WTC11 (cell line): Measurements from ENCODE around the gene PLEKHG5. TPM values are rescaled to one million over a fixed set of nuclear protein-coding genes. Genes with fewer than 3 reads are reported as not detected.

Source experiments
- ATAC-seq: fragments of 200-7000 bp; cut with Tn5 transposase; 2 replicates; pipeline ENCODE4 v1.10.0; 2021; ENCODE audit warnings: mild to moderate bottlenecking, moderate library complexity
- CTCF ChIA-PET: fragments of 300-600 bp; sonication (Branson Sonifier 250); formaldehyde crosslinking; loops from one replicate; lab custom pipeline; 2021; ENCODE audit warnings: antibody characterized with exemption; lab: Charles Lee
- POLR2A ChIA-PET: fragments of 350-600 bp; sonication (Branson Sonifier 250); formaldehyde crosslinking; loops from one replicate; lab custom pipeline; 2021; ENCODE audit warnings: antibody characterized with exemption; lab: Charles Lee
- DNase-seq: peaks from one replicate; pipeline ENCODE4 v3.0.0; 2021; ENCODE audit warnings: low spot score
- H3K27ac Mint-ChIP-seq: 2 replicates; pipeline ENCODE4 v1.8.0; 2021; ENCODE audit warnings: mixed read lengths
- H3K27me3 Mint-ChIP-seq: 2 replicates; pipeline ENCODE4 v1.8.0; 2021; ENCODE audit warnings: low read depth, mild to moderate bottlenecking, moderate library complexity, mixed read lengths
- H3K36me3 Mint-ChIP-seq: 2 replicates; pipeline ENCODE4 v1.8.0; 2021; ENCODE audit warnings: mixed read lengths
- H3K4me1 Mint-ChIP-seq: 2 replicates; pipeline ENCODE4 v1.8.0; 2022; ENCODE audit warnings: mixed read lengths
- H3K4me3 Mint-ChIP-seq: 2 replicates; pipeline ENCODE4 v1.8.0; 2021; ENCODE audit warnings: mild to moderate bottlenecking, moderate library complexity, mixed read lengths
- H3K9me3 Mint-ChIP-seq: 2 replicates; pipeline ENCODE4 v1.8.0; 2021; ENCODE audit warnings: mixed read lengths
- ATF1 ChIP-seq: sonication (generic); formaldehyde crosslinking; IDR thresholded peaks from 2 replicates; pipeline ENCODE4 v1.8.1; 2023; ENCODE audit warnings: mild to moderate bottlenecking, moderate library complexity, missing genetic modification reagents
- ATF3 ChIP-seq: sonication (generic); formaldehyde crosslinking; conservative IDR thresholded peaks from 2 replicates; pipeline ENCODE4 v1.8.1; 2022; ENCODE audit warnings: mild to moderate bottlenecking, missing genetic modification reagents
- CREB1 ChIP-seq: sonication (generic); formaldehyde crosslinking; IDR thresholded peaks from 2 replicates; pipeline ENCODE4 v1.8.0; 2023; ENCODE audit warnings: mild to moderate bottlenecking, missing genetic modification reagents
- E2F4 ChIP-seq: sonication (generic); formaldehyde crosslinking; IDR thresholded peaks from 2 replicates; pipeline ENCODE4 v1.8.1; 2022; ENCODE audit warnings: low read depth, mild to moderate bottlenecking, moderate library complexity, missing genetic modification reagents, borderline replicate concordance
- FOXP1 ChIP-seq: sonication (generic); formaldehyde crosslinking; IDR thresholded peaks from 2 replicates; pipeline ENCODE4 v1.8.0; 2022; ENCODE audit warnings: missing genetic modification reagents, mild to moderate bottlenecking, moderate library complexity, borderline replicate concordance
- IRF1 ChIP-seq: sonication (generic); formaldehyde crosslinking; IDR thresholded peaks from 2 replicates; pipeline ENCODE4 v1.8.0; 2023; ENCODE audit warnings: missing genetic modification reagents
- NR3C1 ChIP-seq: sonication (generic); formaldehyde crosslinking; conservative IDR thresholded peaks from 2 replicates; pipeline ENCODE4 v1.8.1; 2023; ENCODE audit warnings: low read depth, mild to moderate bottlenecking, missing genetic modification reagents
- OVOL2 ChIP-seq: fragments of 250-450 bp; sonication (Bioruptor Pico); IDR thresholded peaks from 2 replicates; pipeline ENCODE4 v1.9.0; 2021; ENCODE audit warnings: mild to moderate bottlenecking, borderline replicate concordance
- RELA ChIP-seq: sonication (generic); formaldehyde crosslinking; IDR thresholded peaks from 2 replicates; pipeline ENCODE4 v1.8.1; 2022; ENCODE audit warnings: missing genetic modification reagents, mild to moderate bottlenecking, borderline replicate concordance
- TCF7 ChIP-seq: sonication (generic); formaldehyde crosslinking; IDR thresholded peaks from 2 replicates; pipeline ENCODE4 v1.8.0; 2022; ENCODE audit warnings: mild to moderate bottlenecking, low read depth, missing genetic modification reagents, moderate library complexity
- TEAD1 ChIP-seq: sonication (generic); formaldehyde crosslinking; IDR thresholded peaks from 2 replicates; pipeline ENCODE4 v1.8.0; 2022; ENCODE audit warnings: mild to moderate bottlenecking, missing genetic modification reagents
- TP53 ChIP-seq: sonication (generic); formaldehyde crosslinking; IDR thresholded peaks from 2 replicates; pipeline ENCODE4 v1.8.1; 2023; ENCODE audit warnings: mild to moderate bottlenecking, missing genetic modification reagents
- ZBTB43 ChIP-seq: sonication (generic); formaldehyde crosslinking; IDR thresholded peaks from 2 replicates; pipeline ENCODE4 v1.8.1; 2023; ENCODE audit warnings: mild to moderate bottlenecking, missing genetic modification reagents
- ZNF219 ChIP-seq: sonication (generic); formaldehyde crosslinking; IDR thresholded peaks from 2 replicates; pipeline ENCODE4 v1.8.0; 2023; ENCODE audit warnings: missing genetic modification reagents, mild to moderate bottlenecking, borderline replicate concordance
- ZNF317 ChIP-seq: sonication (generic); formaldehyde crosslinking; IDR thresholded peaks from 2 replicates; pipeline ENCODE4 v1.8.1; 2023; ENCODE audit warnings: low read depth, mild to moderate bottlenecking, moderate library complexity, missing genetic modification reagents, borderline replicate concordance
- ZNF396 ChIP-seq: fragments of 250-450 bp; sonication (Bioruptor Pico); IDR thresholded peaks from 2 replicates; pipeline ENCODE4 v1.8.0; 2021; ENCODE audit warnings: mild to moderate bottlenecking, moderate library complexity, borderline replicate concordance
- ZNF416 ChIP-seq: fragments of 250-450 bp; sonication (Bioruptor Pico); IDR thresholded peaks from 2 replicates; pipeline ENCODE4 v1.9.0; 2021; ENCODE audit warnings: mild to moderate bottlenecking, inconsistent platforms
- ZNF671 ChIP-seq: fragments of 250-450 bp; sonication (Bioruptor Pico); IDR thresholded peaks from 2 replicates; pipeline ENCODE4 v1.8.0; 2021; ENCODE audit warnings: mild to moderate bottlenecking
- total RNA-seq: library from RNA; stranded (reverse); gene quantifications from 3 replicates; pipeline ENCODE4 v1.2.3, GENCODE V29; 2021
- TF ChIP-seq, protein P1 (sequence below): sonication (generic); formaldehyde crosslinking; IDR thresholded peaks from 2 replicates; pipeline ENCODE4 v1.8.1; 2023; ENCODE audit warnings: mild to moderate bottlenecking, missing genetic modification reagents
- TF ChIP-seq, protein P2 (sequence below): sonication (generic); formaldehyde crosslinking; IDR thresholded peaks from 2 replicates; pipeline ENCODE4 v1.8.1; 2023; ENCODE audit warnings: mild to moderate bottlenecking, missing genetic modification reagents, moderate library complexity
- TF ChIP-seq, protein P3 (sequence below): sonication (generic); formaldehyde crosslinking; IDR thresholded peaks from 2 replicates; pipeline ENCODE4 v1.8.0; 2022; ENCODE audit warnings: mild to moderate bottlenecking, missing genetic modification reagents
- TF ChIP-seq, protein P4 (sequence below): sonication (generic); formaldehyde crosslinking; IDR thresholded peaks from 2 replicates; pipeline ENCODE4 v1.8.0; 2022; ENCODE audit warnings: mild to moderate bottlenecking, missing genetic modification reagents
- TF ChIP-seq, protein P5 (sequence below): sonication (generic); formaldehyde crosslinking; IDR thresholded peaks from 2 replicates; pipeline ENCODE4 v1.8.1; 2022; ENCODE audit warnings: mild to moderate bottlenecking, moderate library complexity, missing genetic modification reagents

The PLEKHG5 gene
- total RNA-seq, 1 experiment from 2014 or later: 27.5 TPM

- TF ChIP-seq, protein P1, sequence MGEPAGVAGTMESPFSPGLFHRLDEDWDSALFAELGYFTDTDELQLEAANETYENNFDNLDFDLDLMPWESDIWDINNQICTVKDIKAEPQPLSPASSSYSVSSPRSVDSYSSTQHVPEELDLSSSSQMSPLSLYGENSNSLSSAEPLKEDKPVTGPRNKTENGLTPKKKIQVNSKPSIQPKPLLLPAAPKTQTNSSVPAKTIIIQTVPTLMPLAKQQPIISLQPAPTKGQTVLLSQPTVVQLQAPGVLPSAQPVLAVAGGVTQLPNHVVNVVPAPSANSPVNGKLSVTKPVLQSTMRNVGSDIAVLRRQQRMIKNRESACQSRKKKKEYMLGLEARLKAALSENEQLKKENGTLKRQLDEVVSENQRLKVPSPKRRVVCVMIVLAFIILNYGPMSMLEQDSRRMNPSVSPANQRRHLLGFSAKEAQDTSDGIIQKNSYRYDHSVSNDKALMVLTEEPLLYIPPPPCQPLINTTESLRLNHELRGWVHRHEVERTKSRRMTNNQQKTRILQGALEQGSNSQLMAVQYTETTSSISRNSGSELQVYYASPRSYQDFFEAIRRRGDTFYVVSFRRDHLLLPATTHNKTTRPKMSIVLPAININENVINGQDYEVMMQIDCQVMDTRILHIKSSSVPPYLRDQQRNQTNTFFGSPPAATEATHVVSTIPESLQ (CRISPR knock-in tag): no peak
- TF ChIP-seq TCF7 (CRISPR knock-in tag): no peak
- TF ChIP-seq ZNF317 (CRISPR knock-in tag): no peak
- no peak for TF ChIP-seq CREB1 (CRISPR knock-in tag)
- TF ChIP-seq TEAD1 (CRISPR knock-in tag): no peak
Measured at GRCh38 chr1:6506210-6507036, 15.0 kb upstream of the PLEKHG5 start (continued).

DNA sequence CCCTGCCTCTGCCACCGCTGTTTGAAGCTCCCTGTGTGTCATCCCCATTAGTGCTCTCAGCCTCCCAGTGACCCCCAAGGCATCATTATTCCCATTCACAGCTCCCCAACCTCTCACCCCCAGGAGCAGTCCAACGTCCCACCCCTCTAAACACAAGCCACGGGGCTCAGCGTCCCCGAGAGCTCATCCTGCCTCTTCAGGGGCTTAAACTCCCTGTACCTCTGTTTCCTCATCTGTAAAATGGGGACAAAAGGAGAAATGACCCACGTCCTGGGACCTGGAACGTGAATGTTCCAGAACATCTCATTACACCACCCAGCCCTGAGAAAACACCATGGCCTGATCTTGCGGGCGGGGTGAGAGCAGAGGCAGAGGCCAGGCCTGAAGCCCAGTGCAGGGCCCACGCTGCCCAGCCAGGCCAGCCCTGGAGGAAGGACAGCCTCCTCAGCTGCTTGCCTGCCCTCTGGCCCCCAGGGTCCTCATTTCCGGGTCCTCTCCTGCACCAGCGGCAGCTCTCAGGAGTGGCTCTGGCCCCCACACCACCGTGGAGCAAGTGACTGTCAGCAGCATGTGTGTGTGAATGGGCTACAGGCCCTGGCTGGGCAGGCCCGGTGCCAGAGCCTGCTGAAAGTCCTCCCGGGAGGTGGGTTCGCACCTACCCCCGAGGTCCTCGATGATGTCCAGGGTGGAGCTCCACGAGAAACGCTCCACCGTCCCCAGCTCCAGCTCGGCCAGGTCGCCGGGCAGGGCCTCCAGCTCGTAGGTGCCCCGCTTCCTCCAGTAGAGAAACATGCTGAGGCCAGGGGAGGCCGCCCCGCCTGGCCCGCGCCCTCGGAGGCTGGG lies 14.1 kb upstream of the PLEKHG5 start:
- DNase-seq (no peak), ATAC-seq (no peak)
- Mint-ChIP-seq H3K9me3 (no peaks in the 10 kb centered on the region), H3K4me1 (no peaks in the 10 kb centered on the region), H3K36me3 (no peaks in the 10 kb centered on the region), H3K27me3 (peaks cover 3% of the 10 kb centered on the region), H3K27ac (no peak overlapping the region), H3K4me3 (no peak overlapping the region)
- ChIA-PET CTCF (interaction anchor here (1.1 to 5.3 kb wide), 4 partner anchors 17 to 702 kb away, joined by 3 to 25 read pairs (median 4); partner anchors contain the start of gene NOL9), POLR2A (no interaction called here)
- TF ChIP-seq ZNF416 (CRISPR knock-in tag) (no peak), ZNF219 (CRISPR knock-in tag) (no peak), E2F4 (no peak), TP53 (CRISPR knock-in tag) (no peak), ATF3 (CRISPR knock-in tag) (no peak), FOXP1 (CRISPR knock-in tag) (no peak), ZBTB43 (CRISPR knock-in tag) (no peak), ZNF671 (CRISPR knock-in tag) (no peak), ZNF396 (no peak), IRF1 (no peak), RELA (CRISPR knock-in tag) (no peak), ATF1 (CRISPR knock-in tag) (no peak), NR3C1 (CRISPR knock-in tag) (no peak), OVOL2 (CRISPR knock-in tag) (no peak)
- TF ChIP-seq, protein P2, sequence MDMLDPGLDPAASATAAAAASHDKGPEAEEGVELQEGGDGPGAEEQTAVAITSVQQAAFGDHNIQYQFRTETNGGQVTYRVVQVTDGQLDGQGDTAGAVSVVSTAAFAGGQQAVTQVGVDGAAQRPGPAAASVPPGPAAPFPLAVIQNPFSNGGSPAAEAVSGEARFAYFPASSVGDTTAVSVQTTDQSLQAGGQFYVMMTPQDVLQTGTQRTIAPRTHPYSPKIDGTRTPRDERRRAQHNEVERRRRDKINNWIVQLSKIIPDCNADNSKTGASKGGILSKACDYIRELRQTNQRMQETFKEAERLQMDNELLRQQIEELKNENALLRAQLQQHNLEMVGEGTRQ (CRISPR knock-in tag): no peak
- TF ChIP-seq, protein P3, sequence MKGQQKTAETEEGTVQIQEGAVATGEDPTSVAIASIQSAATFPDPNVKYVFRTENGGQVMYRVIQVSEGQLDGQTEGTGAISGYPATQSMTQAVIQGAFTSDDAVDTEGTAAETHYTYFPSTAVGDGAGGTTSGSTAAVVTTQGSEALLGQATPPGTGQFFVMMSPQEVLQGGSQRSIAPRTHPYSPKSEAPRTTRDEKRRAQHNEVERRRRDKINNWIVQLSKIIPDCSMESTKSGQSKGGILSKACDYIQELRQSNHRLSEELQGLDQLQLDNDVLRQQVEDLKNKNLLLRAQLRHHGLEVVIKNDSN (CRISPR knock-in tag): no peak
- TF ChIP-seq, protein P4, sequence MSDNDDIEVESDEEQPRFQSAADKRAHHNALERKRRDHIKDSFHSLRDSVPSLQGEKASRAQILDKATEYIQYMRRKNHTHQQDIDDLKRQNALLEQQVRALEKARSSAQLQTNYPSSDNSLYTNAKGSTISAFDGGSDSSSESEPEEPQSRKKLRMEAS (CRISPR knock-in tag): no peak
- TF ChIP-seq, protein P5, sequence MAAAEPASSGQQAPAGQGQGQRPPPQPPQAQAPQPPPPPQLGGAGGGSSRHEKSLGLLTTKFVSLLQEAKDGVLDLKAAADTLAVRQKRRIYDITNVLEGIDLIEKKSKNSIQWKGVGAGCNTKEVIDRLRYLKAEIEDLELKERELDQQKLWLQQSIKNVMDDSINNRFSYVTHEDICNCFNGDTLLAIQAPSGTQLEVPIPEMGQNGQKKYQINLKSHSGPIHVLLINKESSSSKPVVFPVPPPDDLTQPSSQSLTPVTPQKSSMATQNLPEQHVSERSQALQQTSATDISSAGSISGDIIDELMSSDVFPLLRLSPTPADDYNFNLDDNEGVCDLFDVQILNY (CRISPR knock-in tag): no peak
